MCF 10A (cell line): ENCODE results near the gene PNMT. TPM values are rescaled to one million over a fixed set of nuclear protein-coding genes. Genes with fewer than 3 reads are reported as not detected.

Experiments used
- BruUV-seq: library from RNA; stranded (reverse); fragments of 400-500 nt; replicated peaks from 2 replicates; lab custom pipeline; 2021; lab: Mats Ljungman, UMichigan
- CTCF ChIA-PET: fragments of 300-600 bp; sonication (Branson Sonifier 250); formaldehyde crosslinking; extraction: SDS; loops from one replicate; lab custom pipeline; 2021; ENCODE audit warnings: antibody characterized with exemption, inconsistent platforms; lab: Yijun Ruan, JAX
- POLR2A ChIA-PET: fragments of 300-600, 350-650 bp; sonication (Branson Sonifier 250); formaldehyde crosslinking; extraction: SDS; loops from one replicate; lab custom pipeline; 2020; ENCODE audit warnings: antibody characterized with exemption, inconsistent platforms; lab: Yijun Ruan, JAX
- DNase-seq: peaks from one replicate; pipeline ENCODE4 v3.0.0-alpha.2; 2018; ENCODE audit not compliant: unreplicated experiment
- H3K27ac Mint-ChIP-seq: one replicate; pipeline ENCODE4 v1.8.0; 2022; ENCODE audit warnings: mild to moderate bottlenecking, low read depth, mixed read lengths; ENCODE audit not compliant: unreplicated experiment
- H3K27me3 Mint-ChIP-seq: one replicate; pipeline ENCODE4 v1.8.0; 2022; ENCODE audit warnings: mixed read lengths; ENCODE audit not compliant: insufficient read depth, unreplicated experiment
- H3K36me3 Mint-ChIP-seq: one replicate; pipeline ENCODE4 v1.8.0; 2022; ENCODE audit warnings: mild to moderate bottlenecking, moderate library complexity, mixed read lengths; ENCODE audit not compliant: insufficient read depth, unreplicated experiment
- H3K4me1 Mint-ChIP-seq: one replicate; pipeline ENCODE4 v1.8.0; 2022; ENCODE audit warnings: mixed read lengths; ENCODE audit not compliant: insufficient read depth, unreplicated experiment
- H3K4me3 Mint-ChIP-seq: one replicate; pipeline ENCODE4 v1.8.0; 2022; ENCODE audit warnings: mild to moderate bottlenecking, moderate library complexity, mixed read lengths; ENCODE audit not compliant: unreplicated experiment
- H3K9me3 Mint-ChIP-seq: one replicate; pipeline ENCODE4 v1.8.0; 2022; ENCODE audit warnings: mixed read lengths; ENCODE audit not compliant: unreplicated experiment
- intact Hi-C: fragments of 100-400 bp; cut with micrococcal nuclease; formaldehyde crosslinking; loops from 2 replicates; pipeline ENCODE4 v1.14.1; 2022
- total RNA-seq: library from RNA; stranded (reverse); gene quantifications from 2 replicates; pipeline ENCODE4 v1.2.3, GENCODE V29; 2022
- TF ChIP-seq, protein P1 (sequence below): fragments of 200-600 bp; IDR thresholded peaks from one replicate; pipeline ENCODE4 v1.8.0; 2022; ENCODE audit warnings: antibody characterized with exemption, mild to moderate bottlenecking; ENCODE audit not compliant: unreplicated experiment

The PNMT gene
- total RNA-seq, 1 experiment from 2014 or later: not detected

DNA sequence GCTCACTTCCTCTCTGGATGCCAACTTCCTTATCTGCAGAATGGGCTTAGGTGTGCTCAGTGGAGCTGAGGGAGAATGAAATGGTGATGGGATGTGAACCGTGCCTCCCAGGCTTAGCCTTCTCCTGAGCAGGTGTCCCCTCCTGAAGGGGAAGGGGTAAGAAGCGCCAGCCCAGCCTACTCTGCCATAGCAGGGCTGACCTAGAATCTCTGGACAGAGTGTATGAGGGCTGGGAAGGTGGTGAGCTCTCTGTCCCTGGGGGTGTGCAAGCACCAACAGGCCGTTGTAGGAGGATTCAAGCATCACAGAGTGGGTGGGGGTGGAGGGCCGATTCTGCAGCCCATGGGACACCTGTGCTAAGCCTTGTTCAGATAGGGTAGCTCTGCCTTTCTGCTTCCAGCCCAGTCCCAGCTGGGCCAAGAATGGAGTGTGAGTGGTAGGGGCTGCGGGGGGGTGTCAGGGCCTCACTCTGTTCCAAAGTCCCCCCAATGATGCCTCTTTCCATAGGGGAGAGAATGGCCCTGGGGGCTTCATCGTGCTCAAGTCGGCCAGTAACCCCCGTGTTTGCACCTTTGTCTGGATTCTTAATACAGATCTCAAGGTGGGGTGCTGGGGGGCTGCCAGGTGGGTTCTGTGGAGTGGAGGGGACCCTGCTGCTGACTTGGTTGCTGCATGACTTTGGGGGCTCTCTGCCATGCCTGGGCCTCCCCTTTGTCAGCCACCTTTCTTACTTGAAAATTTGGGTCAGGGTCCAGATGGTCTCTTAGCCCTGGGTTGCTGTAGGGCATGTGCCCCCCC is 6.3 kb upstream of the PNMT start:
- POLR2A ChIA-PET: no interaction called here
- H3K36me3 Mint-ChIP-seq: peaks cover 6% of the 10 kb centered on the region
- BruUV-seq: no TSS peak
- H3K4me3 Mint-ChIP-seq: no peak overlapping the region
- intact Hi-C loops: no loop called here
- peaks cover 7% of the 10 kb centered on the region for H3K4me1 Mint-ChIP-seq
- CTCF ChIA-PET: no interaction called here
- no peak for DNase-seq
- TF ChIP-seq, protein P1, sequence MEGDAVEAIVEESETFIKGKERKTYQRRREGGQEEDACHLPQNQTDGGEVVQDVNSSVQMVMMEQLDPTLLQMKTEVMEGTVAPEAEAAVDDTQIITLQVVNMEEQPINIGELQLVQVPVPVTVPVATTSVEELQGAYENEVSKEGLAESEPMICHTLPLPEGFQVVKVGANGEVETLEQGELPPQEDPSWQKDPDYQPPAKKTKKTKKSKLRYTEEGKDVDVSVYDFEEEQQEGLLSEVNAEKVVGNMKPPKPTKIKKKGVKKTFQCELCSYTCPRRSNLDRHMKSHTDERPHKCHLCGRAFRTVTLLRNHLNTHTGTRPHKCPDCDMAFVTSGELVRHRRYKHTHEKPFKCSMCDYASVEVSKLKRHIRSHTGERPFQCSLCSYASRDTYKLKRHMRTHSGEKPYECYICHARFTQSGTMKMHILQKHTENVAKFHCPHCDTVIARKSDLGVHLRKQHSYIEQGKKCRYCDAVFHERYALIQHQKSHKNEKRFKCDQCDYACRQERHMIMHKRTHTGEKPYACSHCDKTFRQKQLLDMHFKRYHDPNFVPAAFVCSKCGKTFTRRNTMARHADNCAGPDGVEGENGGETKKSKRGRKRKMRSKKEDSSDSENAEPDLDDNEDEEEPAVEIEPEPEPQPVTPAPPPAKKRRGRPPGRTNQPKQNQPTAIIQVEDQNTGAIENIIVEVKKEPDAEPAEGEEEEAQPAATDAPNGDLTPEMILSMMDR: no peak
- peaks cover 14% of the 10 kb centered on the region for H3K27me3 Mint-ChIP-seq
- H3K9me3 Mint-ChIP-seq: no peaks in the 10 kb centered on the region
- H3K27ac Mint-ChIP-seq: no peak overlapping the region

DNA sequence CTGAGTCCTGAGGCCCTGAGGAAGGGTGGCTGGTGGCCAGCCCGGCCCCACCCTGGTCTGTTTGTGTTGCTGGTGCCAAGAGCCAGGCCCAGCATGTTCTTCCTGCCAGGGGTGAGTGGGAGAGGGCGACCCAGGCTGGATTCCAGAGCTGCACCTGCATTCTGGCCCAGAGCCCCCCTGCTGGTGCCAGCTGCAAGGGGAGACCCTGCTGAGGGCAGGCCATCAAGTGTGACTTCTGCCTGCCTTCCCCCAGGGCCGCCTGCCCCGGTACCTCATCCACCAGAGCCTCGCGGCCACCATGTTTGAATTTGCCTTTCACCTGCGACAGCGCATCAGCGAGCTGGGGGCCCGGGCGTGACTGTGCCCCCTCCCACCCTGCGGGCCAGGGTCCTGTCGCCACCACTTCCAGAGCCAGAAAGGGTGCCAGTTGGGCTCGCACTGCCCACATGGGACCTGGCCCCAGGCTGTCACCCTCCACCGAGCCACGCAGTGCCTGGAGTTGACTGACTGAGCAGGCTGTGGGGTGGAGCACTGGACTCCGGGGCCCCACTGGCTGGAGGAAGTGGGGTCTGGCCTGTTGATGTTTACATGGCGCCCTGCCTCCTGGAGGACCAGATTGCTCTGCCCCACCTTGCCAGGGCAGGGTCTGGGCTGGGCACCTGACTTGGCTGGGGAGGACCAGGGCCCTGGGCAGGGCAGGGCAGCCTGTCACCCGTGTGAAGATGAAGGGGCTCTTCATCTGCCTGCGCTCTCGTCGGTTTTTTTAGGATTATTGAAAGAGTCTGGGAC is 5.5 kb upstream of the PNMT start:
- CTCF ChIA-PET: interaction anchor here (0.7 kb wide), 1 partner anchor 79 kb away, joined by 3 read pairs; no protein-coding TSS in a partner anchor

DNA sequence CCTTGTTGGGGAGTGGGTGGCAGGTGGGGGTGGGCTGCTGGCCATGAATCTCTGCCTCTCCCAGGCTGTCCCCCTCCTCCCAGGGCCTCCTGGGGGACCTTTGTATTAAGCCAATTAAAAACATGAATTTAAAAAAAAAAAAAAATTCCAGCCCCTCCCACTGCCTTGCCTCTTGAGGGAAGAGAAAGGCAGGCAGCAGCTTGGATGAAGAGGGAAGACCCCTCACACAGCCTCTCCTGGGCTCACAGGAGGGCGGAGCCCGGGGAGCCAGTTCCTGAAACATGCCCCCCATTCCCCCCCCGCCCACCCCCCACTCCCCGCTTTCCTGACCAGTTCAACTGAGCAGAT is 4.9 kb upstream of the PNMT start:
- Mint-ChIP-seq H3K36me3 (peaks cover 6% of the 10 kb centered on the region), H3K4me3 (no peak overlapping the region), H3K4me1 (peaks cover 11% of the 10 kb centered on the region), H3K9me3 (no peaks in the 10 kb centered on the region), H3K27ac (no peak overlapping the region), H3K27me3 (peaks cover 21% of the 10 kb centered on the region)
- DNase-seq: no peak
- TF ChIP-seq, protein P1: no peak
- intact Hi-C loops: no loop called here
- CTCF ChIA-PET: interaction anchor here (0.7 to 1.3 kb wide), 4 partner anchors 9 to 80 kb away, joined by 3 read pairs; no protein-coding TSS in a partner anchor
- no TSS peak for BruUV-seq
- POLR2A ChIA-PET: no interaction called here

More for the DNA sequence above, 5.5 kb upstream of the PNMT start:
- H3K27me3 Mint-ChIP-seq: peaks cover 18% of the 10 kb centered on the region
- TF ChIP-seq, protein P1: no peak
- no peak for DNase-seq
- no TSS peak for BruUV-seq
- no peaks in the 10 kb centered on the region for H3K9me3 Mint-ChIP-seq
- peaks cover 6% of the 10 kb centered on the region for H3K36me3 Mint-ChIP-seq
- no peak overlapping the region for H3K27ac Mint-ChIP-seq
- intact Hi-C loops: no loop called here
- POLR2A ChIA-PET: no interaction called here
- H3K4me3 Mint-ChIP-seq: no peak overlapping the region
- H3K4me1 Mint-ChIP-seq: peaks cover 10% of the 10 kb centered on the region
